GM18508 (cell line): ENCODE results near the gene MCFD2.
"Not testable (repeated sequence)": the region's sequence is repeated elsewhere in the genome, so short reads cannot be mapped to it uniquely, and the experiment has no call there.

ENCODE experiments used
- ATAC-seq: cut with Tn5 transposase; IDR thresholded peaks from one replicate; pipeline ENCODE4 v1.9.1; 2021; ENCODE audit warnings: moderate number of reproducible peaks; ENCODE audit not compliant: insufficient read depth, unreplicated experiment

Gene MCFD2

GRCh38 chr2:46875962-46876689 is 39.5 kb downstream of the MCFD2 start:
- not testable (repeated sequence) for ATAC-seq

- ATAC-seq = no peak
These were observed 40.2 kb downstream of the MCFD2 start for GRCh38 chr2:46875226-46875899.

GRCh38 chr2:46874236-46874929 is 41.2 kb downstream of the MCFD2 start:
- ATAC-seq = no peak

DNA sequence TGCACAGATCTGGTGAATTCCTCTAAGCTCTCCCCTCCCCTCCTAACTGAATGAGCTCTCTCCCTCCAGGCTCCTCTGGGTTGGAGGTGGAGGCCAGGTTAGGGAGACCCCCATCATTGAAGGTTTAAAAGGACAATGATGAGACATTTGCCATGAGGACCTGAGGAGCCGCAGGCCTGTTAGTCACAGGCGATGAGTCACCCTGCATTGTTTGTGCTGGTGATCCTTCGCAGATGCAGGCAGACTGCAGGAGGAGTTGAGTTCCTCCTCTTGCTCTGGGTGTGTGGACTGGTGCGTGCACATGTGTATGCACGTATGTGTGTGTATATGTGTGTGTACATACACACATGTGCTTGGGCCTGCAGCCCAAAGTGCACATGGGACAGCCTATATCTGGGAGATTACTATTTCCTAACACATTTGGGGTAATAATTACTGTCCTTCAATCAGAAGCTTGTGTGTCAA is 42.0 kb downstream of the MCFD2 start:
- no peak for ATAC-seq

- no peak for ATAC-seq
These were observed 42.6 kb downstream of the MCFD2 start for GRCh38 chr2:46872902-46873603.

DNA sequence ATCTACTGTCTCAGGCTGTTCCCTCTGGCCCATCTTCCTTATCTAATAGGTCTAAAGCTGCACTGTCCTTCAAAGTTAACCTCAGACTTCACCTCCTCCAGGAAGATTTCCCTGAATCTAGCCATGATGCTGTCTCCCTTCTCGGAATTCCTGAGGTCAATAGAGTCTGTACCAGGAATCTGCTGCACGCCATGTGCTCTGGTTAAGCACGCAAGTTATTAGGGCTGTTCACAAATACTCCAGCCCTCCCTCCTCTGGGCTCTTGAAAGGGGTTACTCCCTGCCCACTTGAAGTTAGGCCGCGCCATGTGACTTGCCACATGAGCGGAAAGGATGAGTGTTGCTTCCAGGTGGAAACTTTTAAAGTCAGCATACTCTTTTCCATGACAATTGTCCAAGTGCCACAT is 43.6 kb downstream of the MCFD2 start:
- no peak for ATAC-seq

DNA sequence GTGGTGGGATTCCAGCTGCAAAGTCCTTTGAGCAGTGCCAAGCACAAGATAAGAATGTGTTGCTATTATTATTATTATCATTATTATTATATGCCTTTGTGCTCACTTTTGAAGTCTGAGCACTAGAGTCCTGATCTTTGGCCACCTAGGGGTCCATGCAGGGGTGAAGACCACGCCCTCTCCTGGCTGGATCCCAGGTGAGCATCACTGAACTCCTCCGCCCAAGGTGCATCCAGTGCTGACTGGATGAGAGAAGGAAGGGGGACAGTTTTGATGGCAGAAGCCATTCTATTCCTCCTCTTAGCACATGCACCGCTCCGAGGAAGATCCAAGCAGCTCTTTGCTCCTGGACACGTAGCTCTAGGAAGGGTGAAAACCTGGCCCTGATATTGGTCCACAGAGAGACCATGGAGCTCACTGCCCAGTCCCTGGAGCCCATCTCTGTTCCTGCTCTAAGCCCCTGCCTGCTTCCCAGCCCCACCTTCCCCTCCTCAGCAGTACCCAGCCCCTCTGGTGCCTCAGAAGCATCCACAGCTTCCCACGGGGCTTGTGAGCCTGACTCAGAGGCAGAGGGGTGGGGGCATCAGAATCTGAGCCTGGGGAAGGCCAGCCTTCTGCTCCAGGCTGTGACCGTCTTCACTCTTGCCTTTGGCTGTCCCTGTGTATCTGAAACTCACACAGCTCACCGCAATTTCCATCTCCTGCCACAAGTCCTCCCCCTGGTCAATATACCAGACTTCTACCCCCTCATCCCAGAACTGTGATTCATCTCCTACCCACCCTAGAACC is 45.4 kb downstream of the MCFD2 start:
- no peak for ATAC-seq

GRCh38 chr2:46869621-46870020 is 46.0 kb downstream of the MCFD2 start:
- no peak for ATAC-seq

DNA sequence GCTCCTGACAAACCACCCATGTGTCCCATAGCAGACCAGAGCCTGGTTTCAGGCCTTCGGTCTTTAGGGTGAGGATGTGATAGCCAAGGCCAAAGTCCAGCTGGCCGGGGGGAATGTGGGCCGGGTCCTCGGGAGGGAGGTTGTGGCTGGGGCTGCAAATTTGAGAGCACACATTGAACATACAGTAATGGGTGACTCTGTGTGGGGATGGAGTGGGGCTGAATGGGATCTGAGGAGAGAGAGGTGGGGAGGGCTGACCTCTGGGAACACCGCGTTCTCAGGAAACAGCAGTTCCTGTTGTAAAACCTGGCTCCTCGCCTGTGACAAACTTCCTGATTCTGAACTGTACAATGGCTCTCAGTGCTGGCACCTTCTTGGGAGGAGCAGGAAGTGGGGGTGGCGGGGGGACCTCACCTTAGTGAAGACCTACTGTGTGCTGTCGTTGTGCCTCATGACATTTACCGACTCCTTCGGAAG is 48.8 kb downstream of the MCFD2 start:
- ATAC-seq = no peak

- no peak for ATAC-seq
These were observed 50.2 kb downstream of the MCFD2 start for GRCh38 chr2:46865181-46865970.

- ATAC-seq = no peak
These were observed 51.7 kb downstream of the MCFD2 start for GRCh38 chr2:46863882-46864281.

GRCh38 chr2:46862514-46862913 is 53.1 kb downstream of the MCFD2 start:
- no peak for ATAC-seq

GRCh38 chr2:46861916-46862315 is 53.7 kb downstream of the MCFD2 start:
- ATAC-seq = no peak

DNA sequence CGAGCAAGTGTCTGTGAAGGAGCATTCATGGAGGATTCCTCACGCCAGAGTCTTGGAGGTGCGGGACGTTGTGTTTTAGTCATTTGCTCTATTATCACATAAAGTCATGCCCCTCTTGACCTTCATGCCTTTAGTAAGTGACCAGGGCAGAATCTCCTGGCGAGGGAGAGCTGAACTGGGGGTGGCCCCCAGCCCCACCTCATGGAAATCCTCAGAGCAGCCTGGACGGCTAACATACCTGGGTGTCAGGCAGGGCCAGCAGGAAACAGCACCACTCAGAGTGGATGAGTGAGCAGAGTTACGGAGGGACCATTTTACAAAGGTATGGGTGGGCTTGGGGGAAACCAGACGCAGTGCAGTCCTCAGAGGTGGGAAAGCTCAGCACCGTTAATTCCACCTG is 56.1 kb downstream of the MCFD2 start:
- ATAC-seq = no peak

DNA sequence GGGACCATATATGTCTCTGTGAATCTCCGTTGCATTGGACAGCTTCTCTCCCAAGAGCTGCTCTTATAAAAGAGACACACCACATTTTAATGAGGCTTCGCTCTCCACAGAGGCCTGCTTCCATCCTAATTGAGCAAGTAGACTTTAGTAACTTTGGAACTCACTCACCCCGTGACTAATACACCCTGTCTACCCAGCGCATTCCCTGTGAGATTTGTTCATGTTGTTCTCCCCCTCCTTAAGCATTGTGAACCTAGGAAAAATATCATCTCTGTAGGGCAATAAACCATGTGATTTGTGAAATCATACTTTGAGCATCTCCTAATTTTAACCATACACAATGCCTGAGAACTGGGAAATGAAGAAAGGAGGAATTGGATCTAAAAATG is 56.9 kb downstream of the MCFD2 start:
- ATAC-seq = no peak

- no peak for ATAC-seq
These were observed 57.5 kb downstream of the MCFD2 start for GRCh38 chr2:46857871-46858701.

DNA sequence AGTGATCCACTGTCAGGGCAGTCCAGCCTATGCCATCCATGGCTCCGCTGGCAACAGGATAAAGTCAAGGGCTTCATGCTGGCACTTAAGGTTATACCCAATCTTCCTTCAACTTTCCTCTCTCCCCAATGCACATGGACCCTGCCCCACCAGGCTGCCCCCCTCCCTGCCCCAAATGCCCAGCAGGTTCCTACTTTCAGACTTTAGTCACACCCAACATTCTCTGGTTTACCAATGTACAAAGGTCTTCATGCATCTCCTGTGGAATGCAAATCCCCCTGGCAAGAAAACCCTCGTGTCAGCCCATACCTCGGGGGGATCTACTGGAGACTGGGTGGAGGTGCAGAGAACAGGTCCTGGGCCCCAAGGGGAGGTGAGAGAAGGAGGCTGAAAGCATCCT is 59.3 kb downstream of the MCFD2 start:
- no peak for ATAC-seq

DNA sequence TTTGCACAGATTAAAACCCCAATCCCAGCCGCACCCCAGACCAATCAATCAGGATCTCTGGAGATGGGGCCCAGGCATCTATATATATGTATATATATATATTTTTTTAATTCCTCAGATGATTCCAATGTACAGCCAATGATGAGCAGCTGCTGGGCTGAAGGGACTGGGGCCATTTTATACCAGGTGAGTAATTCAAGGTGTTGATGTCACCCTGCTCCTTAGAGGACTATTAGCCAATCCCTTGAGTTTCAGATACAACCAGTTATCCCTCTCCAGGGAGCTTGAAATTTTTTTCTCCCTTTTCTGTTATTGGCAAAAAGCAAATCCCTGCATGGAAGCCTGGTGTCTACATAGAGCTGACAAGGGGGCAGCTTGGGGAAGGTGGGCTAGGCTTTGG is 59.8 kb downstream of the MCFD2 start:
- no peak for ATAC-seq
